HUES6 (cell line): ENCODE measurements around the gene LAMTOR5.
A peak's percentile ranks its signal among the peaks of the same experiment; 100 is the strongest.
"Not testable (repeated sequence)": the region's sequence is repeated elsewhere in the genome, so short reads cannot be mapped to it uniquely, and the experiment has no call there.

Experiments
- H3K27ac ChIP-seq: 2 replicates; pipeline ENCODE4 v1.7.0; 2013; ENCODE audit warnings: low read depth, mild to moderate bottlenecking, low read length, inconsistent platforms
- H3K27me3 ChIP-seq: 2 replicates; pipeline ENCODE4 v1.6.1; 2013; ENCODE audit warnings: low read length; ENCODE audit not compliant: control insufficient read depth, insufficient read depth
- H3K36me3 ChIP-seq: 2 replicates; pipeline ENCODE4 v1.6.1; 2013; ENCODE audit warnings: low read length; ENCODE audit not compliant: control insufficient read depth, insufficient read depth
- H3K4me1 ChIP-seq: 2 replicates; pipeline ENCODE4 v1.6.1; 2013; ENCODE audit warnings: low read length; ENCODE audit not compliant: control insufficient read depth, insufficient read depth
- H3K4me3 ChIP-seq: 2 replicates; pipeline ENCODE4 v1.5.1; 2013; ENCODE audit warnings: low read depth, low read length
- H3K9ac ChIP-seq: one replicate; pipeline ENCODE4 v1.6.1; 2013; ENCODE audit warnings: mild to moderate bottlenecking, low read length
- H3K9me3 ChIP-seq: 2 replicates; pipeline ENCODE4 v1.6.1; 2013; ENCODE audit warnings: low read depth, low read length; ENCODE audit not compliant: control insufficient read depth, insufficient read depth

The LAMTOR5 gene

GRCh38 chr1:110409316-110409715, 1.8 kb upstream of the LAMTOR5 start:
- H3K4me1 ChIP-seq: peaks cover 4% of the 10 kb centered on the region; the same call in 1 of the 2 replicates
- no peak overlapping the region for H3K4me3 ChIP-seq
- no peak overlapping the region for H3K9ac ChIP-seq
- H3K27ac ChIP-seq: no peak overlapping the region
- peaks cover 13% of the 10 kb centered on the region for H3K36me3 ChIP-seq
- H3K27me3 ChIP-seq: no peaks in the 10 kb centered on the region
- no peaks in the 10 kb centered on the region for H3K9me3 ChIP-seq

DNA sequence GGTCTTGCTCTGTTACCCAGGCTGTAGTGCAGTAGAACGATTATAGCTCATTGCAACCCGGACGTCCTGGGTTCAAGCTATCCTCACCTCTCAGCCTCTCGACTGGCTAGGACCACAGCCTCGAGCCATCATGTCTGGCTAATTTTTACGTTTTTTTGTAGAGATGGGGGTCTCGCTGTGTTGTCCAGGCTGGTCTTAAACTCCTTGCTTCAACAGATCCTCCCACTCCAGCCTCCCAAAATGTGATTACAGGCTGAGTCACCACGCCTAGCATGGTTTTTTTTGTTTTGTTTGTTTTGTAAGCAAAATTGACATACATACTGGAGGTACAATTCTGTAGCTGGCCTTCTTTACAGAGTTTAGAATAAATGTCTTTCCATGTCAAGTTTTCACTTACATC, 994 bp upstream of the LAMTOR5 start:
- H3K9me3 ChIP-seq: no peaks in the 10 kb centered on the region
- H3K36me3 ChIP-seq: peaks cover 21% of the 10 kb centered on the region
- H3K4me3 ChIP-seq: peak overlapping the region; percentile 82
- no peaks in the 10 kb centered on the region for H3K27me3 ChIP-seq
- no peak overlapping the region for H3K9ac ChIP-seq
- H3K27ac ChIP-seq: no peak overlapping the region
- H3K4me1 ChIP-seq: peaks cover 4% of the 10 kb centered on the region; the same call in 1 of the 2 replicates

- H3K9me3 ChIP-seq, H3K9ac ChIP-seq, H3K27ac ChIP-seq, H3K27me3 ChIP-seq, H3K4me1 ChIP-seq: not testable (repeated sequence)
- Histone ChIP-seq H3K36me3 (peaks cover 42% of the 10 kb centered on the region), H3K4me3 (peak overlapping the region; percentile 82)
These were observed 1.1 kb downstream of the LAMTOR5 start for GRCh38 chr1:110406407-110406806.

DNA sequence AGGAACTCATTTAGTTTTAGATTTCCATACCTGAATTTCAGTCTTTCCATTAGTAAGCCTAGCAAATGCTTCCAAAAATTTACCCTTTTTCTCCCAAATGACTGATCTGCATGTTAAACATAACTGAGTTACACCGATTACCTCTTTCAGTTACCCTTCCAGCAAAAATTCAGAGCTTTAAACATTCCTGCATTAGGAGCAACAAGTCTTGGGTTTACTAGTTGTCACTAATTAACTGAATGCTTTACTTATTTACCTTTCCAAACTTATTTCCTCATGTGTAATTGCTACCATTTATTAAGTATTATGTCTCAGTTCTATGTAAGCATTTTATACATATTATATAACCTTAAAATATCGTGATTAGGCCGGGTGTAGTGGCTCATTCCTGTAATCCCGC, 3.1 kb downstream of the LAMTOR5 start:
- Histone ChIP-seq H3K9ac (no peak overlapping the region), H3K36me3 (peaks cover 59% of the 10 kb centered on the region), H3K27ac (no peak overlapping the region)

GRCh38 chr1:110403805-110404204, 3.7 kb downstream of the LAMTOR5 start:
- Histone ChIP-seq H3K36me3 (peaks cover 60% of the 10 kb centered on the region), H3K9me3 (no peaks in the 10 kb centered on the region), H3K4me3 (no peak overlapping the region), H3K27me3 (no peaks in the 10 kb centered on the region), H3K9ac (no peak overlapping the region), H3K27ac (no peak overlapping the region), H3K4me1 (no peaks in the 10 kb centered on the region)

More for the DNA sequence above, 3.1 kb downstream of the LAMTOR5 start:
- Histone ChIP-seq H3K27me3 (no peaks in the 10 kb centered on the region), H3K4me1 (no peaks in the 10 kb centered on the region), H3K9me3 (no peaks in the 10 kb centered on the region), H3K4me3 (no peak overlapping the region)

GRCh38 chr1:110396259-110396958, 11.1 kb downstream of the LAMTOR5 start:
- H3K9me3 ChIP-seq, H3K9ac ChIP-seq, H3K27ac ChIP-seq, H3K4me1 ChIP-seq, H3K4me3 ChIP-seq, H3K27me3 ChIP-seq: not testable (repeated sequence)
- peaks cover 26% of the 10 kb centered on the region for H3K36me3 ChIP-seq

- Histone ChIP-seq H3K9ac (no peak overlapping the region), H3K36me3 (peaks cover 9% of the 10 kb centered on the region; the same call in 1 of the 2 replicates), H3K4me3 (no peak overlapping the region), H3K4me1 (peaks cover 15% of the 10 kb centered on the region), H3K9me3 (peaks cover 5% of the 10 kb centered on the region; the same call in 1 of the 2 replicates), H3K27me3 (no peaks in the 10 kb centered on the region), H3K27ac (no peak overlapping the region)
These were observed 13.0 kb downstream of the LAMTOR5 start for GRCh38 chr1:110394493-110394820.

- Histone ChIP-seq H3K36me3 (peaks cover 9% of the 10 kb centered on the region; the same call in 1 of the 2 replicates), H3K9me3 (peaks cover 5% of the 10 kb centered on the region; the same call in 1 of the 2 replicates), H3K27me3 (no peaks in the 10 kb centered on the region), H3K4me1 (peaks cover 16% of the 10 kb centered on the region), H3K27ac (no peak overlapping the region), H3K9ac (no peak overlapping the region), H3K4me3 (no peak overlapping the region)
These were observed 13.6 kb downstream of the LAMTOR5 start for GRCh38 chr1:110393691-110394492.

- Histone ChIP-seq H3K36me3 (peaks cover 4% of the 10 kb centered on the region; the same call in 1 of the 2 replicates), H3K4me3 (no peak overlapping the region), H3K9ac (no peak overlapping the region), H3K27me3 (no peaks in the 10 kb centered on the region), H3K27ac (no peak overlapping the region), H3K9me3 (peaks cover 5% of the 10 kb centered on the region; the same call in 1 of the 2 replicates), H3K4me1 (peaks cover 16% of the 10 kb centered on the region)
These were observed 14.2 kb downstream of the LAMTOR5 start for GRCh38 chr1:110393286-110393685.

GRCh38 chr1:110390692-110391245, 16.7 kb downstream of the LAMTOR5 start, which contains the start of gene SLC16A4:
Gene SLC16A4, minus strand, starts transcription at chr1:110391026. Its CDS starts 1,703 bp downstream, at chr1:110389323.
- Histone ChIP-seq H3K4me3 (no peak within 1 kb of the TSS), H3K27ac (no peak within 1 kb of the TSS), H3K9ac (no peak within 1 kb of the TSS), H3K4me1 (peaks cover 16% of the 10 kb centered on the region), H3K9me3 (no peaks in the 10 kb centered on the region), H3K36me3 (0 out of 2 replicates have a peak, but pooled peaks cover 3% of the 10 kb centered on the region), H3K27me3 (no peaks in the 10 kb centered on the region)

DNA sequence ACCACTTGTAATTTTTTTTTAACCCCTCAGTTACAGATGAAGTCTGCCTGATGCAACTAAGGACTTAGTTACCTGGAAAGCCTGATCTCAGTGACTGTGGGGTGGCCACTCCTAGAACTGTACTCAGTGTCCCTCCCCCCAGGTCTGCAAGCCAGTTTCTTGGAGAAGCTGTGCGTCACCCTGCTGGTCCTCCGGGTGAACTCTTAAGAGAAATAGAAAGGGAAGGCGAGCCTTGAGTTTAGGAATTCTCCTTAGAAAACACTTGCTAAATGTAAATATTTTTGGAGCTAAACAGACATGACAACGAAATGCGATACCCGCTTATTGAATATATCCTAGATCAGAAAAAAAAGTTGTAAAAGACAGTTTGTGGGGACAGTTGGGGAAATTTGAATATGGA, 17.4 kb downstream of the LAMTOR5 start:
- Histone ChIP-seq H3K27me3 (no peaks in the 10 kb centered on the region), H3K4me3 (no peak overlapping the region), H3K27ac (no peak overlapping the region), H3K4me1 (peaks cover 16% of the 10 kb centered on the region), H3K36me3 (no peaks in the 10 kb centered on the region), H3K9ac (no peak overlapping the region), H3K9me3 (no peaks in the 10 kb centered on the region)
